Measurements from ENCODE around the gene LPAR3. TPM values are rescaled to one million over a fixed set of nuclear protein-coding genes. Genes with fewer than 3 reads are reported as not detected.

The LPAR3 gene
- total and polyA plus RNA-seq, 2 experiments from 2014 or later: 10.4 to 36.9 TPM

GRCh38 chr1:84782881-84783280 lies 110.1 kb downstream of the LPAR3 start:
- no peaks in the 10 kb centered on the region for H3F3A ChIP-seq (replicated peaks; ENCODE audit: low read depth)

More at GRCh38 chr1:84782881-84783280, 110.1 kb downstream of the LPAR3 start:
- Histone ChIP-seq H4K20me1 (replicated peaks; ENCODE audit: insufficient read depth) (no peaks in the 10 kb centered on the region), H3K27me3 (ENCODE audit: insufficient read depth) (no peaks in the 10 kb centered on the region), H3K36me3 (ENCODE audit: insufficient read depth) (no peaks in the 10 kb centered on the region), H3K4me1 (ENCODE audit: insufficient read depth) (no peaks in the 10 kb centered on the region; the same call in 1 of the 2 replicates), H3K4me2 (no peak overlapping the region), H3K27ac (ENCODE audit: low read depth) (no peak overlapping the region), H3K9me2 (ENCODE audit: insufficient read depth) (no peaks in the 10 kb centered on the region; the same call in 1 of the 2 replicates), H3K4me3 (no peak overlapping the region), H2AFZ (no peak overlapping the region), H3K79me2 (replicated peaks; ENCODE audit: insufficient read depth) (no peaks in the 10 kb centered on the region)
- ATAC-seq (no peak), DNase-seq (ENCODE audit: low spot score) (no peak)
- Mint-ChIP-seq H3K36me3 (ENCODE audit: low read depth) (no peaks in the 10 kb centered on the region), H3K27me3 (ENCODE audit: insufficient read depth, low read depth, poor library complexity) (no peaks in the 10 kb centered on the region), H3K4me3 (no peak overlapping the region), H3K9me3 (peaks cover 8% of the 10 kb centered on the region; the same call in 2 of the 3 replicates), H3K27ac (no peak overlapping the region), H3K4me1 (peaks cover 10% of the 10 kb centered on the region)
- no peak for TF ChIP-seq POLR2AphosphoS5 (IDR thresholded peaks at IDR 0.05; ENCODE audit: low read depth)
- no peak for TF ChIP-seq ZNF331 (CRISPR knock-in tag; IDR thresholded peaks at IDR 0.05; ENCODE audit: low read depth)
- no peak for TF ChIP-seq ETS1 (IDR thresholded peaks at IDR 0.05)
- no peak for TF ChIP-seq CTCF (conservative IDR thresholded peaks at IDR 0.05; ENCODE audit: low read depth in 2 of 2)
- TF ChIP-seq EZH2phosphoT487 (IDR thresholded peaks at IDR 0.05; ENCODE audit: unreplicated experiment): no peak
- TF ChIP-seq REST (IDR thresholded peaks at IDR 0.05; ENCODE audit: unreplicated experiment): no peak
- TF ChIP-seq CREB1 (CRISPR knock-in tag; IDR thresholded peaks at IDR 0.05; ENCODE audit: low read depth): no peak
- no peak for TF ChIP-seq JUNB (IDR thresholded peaks at IDR 0.05; ENCODE audit: unreplicated experiment)
- no peak for TF ChIP-seq ZNF462 (CRISPR knock-in tag; IDR thresholded peaks at IDR 0.05)
- no peak for TF ChIP-seq NANOG (IDR thresholded peaks at IDR 0.05; ENCODE audit: borderline replicate concordance)
- TF ChIP-seq ZNF114 (CRISPR knock-in tag; IDR thresholded peaks at IDR 0.05): no peak
- no peak for TF ChIP-seq STAT1 (IDR thresholded peaks at IDR 0.05; ENCODE audit: unreplicated experiment)
- no peak for TF ChIP-seq EZH2 (IDR thresholded peaks at IDR 0.05; ENCODE audit: low read depth, unreplicated experiment)

Measured in GM23338 (cell line).